HS-27A (cell line): Measurements from ENCODE around the gene PET100.
A peak's percentile ranks its signal among the peaks of the same experiment; 100 is the strongest.

ENCODE experiments used
- DNase-seq: peaks from one replicate; pipeline ENCODE4 v3.0.0-alpha.2; 2012; ENCODE audit warnings: low read depth, missing footprints

The PET100 gene

GRCh38 chr19:7679771-7680605 lies 50.4 kb downstream of the PET100 start:
- no peak for DNase-seq

DNA sequence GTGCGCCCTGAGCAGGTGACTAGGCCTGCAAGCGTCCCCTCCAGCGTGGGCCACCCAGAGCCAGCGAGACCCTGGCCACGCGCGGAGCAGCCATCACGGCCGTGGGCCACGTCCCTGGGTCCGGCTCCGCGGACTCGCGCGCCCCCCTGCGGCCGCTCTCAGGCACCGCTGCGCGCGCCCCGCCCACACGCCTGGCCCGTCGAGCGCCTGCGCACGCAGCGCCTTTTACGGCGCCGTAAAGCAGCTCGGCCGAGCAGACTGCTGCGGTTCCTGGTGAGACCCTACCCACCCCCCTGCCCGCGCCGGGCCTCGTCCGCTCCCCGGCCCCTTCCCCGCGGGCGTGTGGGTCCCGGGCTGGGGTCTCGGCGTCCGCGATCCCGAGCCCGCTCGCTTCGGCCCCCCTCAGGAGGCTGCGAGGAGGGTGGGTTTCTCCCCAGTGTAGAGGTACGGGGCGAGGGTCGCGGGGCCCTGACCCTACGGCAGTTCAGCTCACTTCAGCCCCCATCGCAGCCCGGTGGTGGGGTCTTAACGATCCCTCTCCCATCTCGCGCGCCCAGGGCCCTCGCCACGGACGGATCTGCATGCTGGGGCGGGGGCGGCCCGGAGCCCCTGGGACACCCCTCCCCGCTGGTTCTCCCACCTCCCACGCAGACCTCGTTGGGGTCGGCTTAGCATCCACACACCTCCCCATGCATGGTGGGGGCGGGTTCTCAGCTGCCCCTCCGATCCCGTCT lies 51.2 kb downstream of the PET100 start, which contains the start of gene TRAPPC5:
Gene TRAPPC5 (plus strand): TSS at position 228 of the 734 bp plus-strand sequence. CDS start 1,421 bp downstream, outside the sequence.
- peak; percentile 11 for DNase-seq
